Measurements from ENCODE around the gene PTPRT. TPM values are rescaled to one million over a fixed set of nuclear protein-coding genes. Genes with fewer than 3 reads are reported as not detected.
A peak's percentile ranks its signal among the peaks of the same experiment; 100 is the strongest.
"Not testable (repeated sequence)": the region's sequence is repeated elsewhere in the genome, so short reads cannot be mapped to it uniquely, and the experiment has no call there.

The PTPRT gene
- total RNA-seq, 1 experiment from 2014 or later = 44.5 TPM

DNA sequence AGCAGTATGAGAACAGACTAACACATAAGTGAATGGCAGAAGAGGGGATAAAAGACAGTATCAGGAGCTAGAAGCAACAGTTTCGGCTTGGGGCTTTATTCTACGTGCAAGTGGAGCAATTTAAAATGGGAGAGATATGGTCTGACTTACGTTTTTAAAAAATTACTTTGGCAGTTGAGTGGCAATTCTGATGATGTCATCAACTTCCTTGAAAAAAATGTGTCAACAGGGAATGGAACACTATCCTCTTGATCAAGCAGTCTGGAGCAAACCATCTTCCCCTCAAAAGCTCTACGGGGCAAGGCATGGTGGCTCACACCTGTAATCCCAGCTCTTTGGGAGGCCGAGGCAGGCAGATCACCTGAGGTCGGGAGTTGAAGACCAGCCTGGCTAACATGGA is 24.1 kb downstream of the PTPRT start:
- Histone ChIP-seq H3K4me3 (ENCODE audit: low read length) (no peak overlapping the region), H3K36me3 (ENCODE audit: insufficient read depth, low read length) (no peaks in the 10 kb centered on the region), H3K27me3 (ENCODE audit: low read length) (no peaks in the 10 kb centered on the region), H3K4me1 (ENCODE audit: low read length) (peaks cover 15% of the 10 kb centered on the region), H3K9ac (ENCODE audit: low read length) (no peak overlapping the region), H3K79me2 (ENCODE audit: low read length) (no peaks in the 10 kb centered on the region), H3K9me2 (replicated peaks; ENCODE audit: insufficient read depth, low read length) (no peaks in the 10 kb centered on the region), H4K20me1 (ENCODE audit: insufficient read depth, low read depth, low read length) (no peaks in the 10 kb centered on the region), H2AFZ (ENCODE audit: low read length) (no peak overlapping the region), H3K9me3 (ENCODE audit: low read length) (no peaks in the 10 kb centered on the region), H3K4me2 (ENCODE audit: low read depth, low read length, poor library complexity, severe bottlenecking) (no peak overlapping the region), H3K27ac (ENCODE audit: low read length) (no peak overlapping the region)
- no peak for DNase-seq

GRCh38 chr20:43164736-43165135 is 25.0 kb downstream of the PTPRT start:
- not testable (repeated sequence) for H3K9me3 ChIP-seq (ENCODE audit: low read length); H3K79me2 ChIP-seq (ENCODE audit: low read length); H3K4me2 ChIP-seq (ENCODE audit: low read depth, low read length, poor library complexity, severe bottlenecking); H4K20me1 ChIP-seq (ENCODE audit: insufficient read depth, low read depth, low read length); H3K9me2 ChIP-seq (replicated peaks; ENCODE audit: insufficient read depth, low read length); DNase-seq; H3K27me3 ChIP-seq (ENCODE audit: low read length); H3K9ac ChIP-seq (ENCODE audit: low read length); H3K4me3 ChIP-seq (ENCODE audit: low read length); H2AFZ ChIP-seq (ENCODE audit: low read length); H3K36me3 ChIP-seq (ENCODE audit: insufficient read depth, low read length); H3K27ac ChIP-seq (ENCODE audit: low read length)
- peaks cover 15% of the 10 kb centered on the region for H3K4me1 ChIP-seq (ENCODE audit: low read length)

- H3K4me3 ChIP-seq (ENCODE audit: low read length) = no peak overlapping the region
- H3K27me3 ChIP-seq (ENCODE audit: low read length) = no peaks in the 10 kb centered on the region
- no peaks in the 10 kb centered on the region for H3K9me3 ChIP-seq (ENCODE audit: low read length)
- H2AFZ ChIP-seq (ENCODE audit: low read length) = no peak overlapping the region
- no peaks in the 10 kb centered on the region for H4K20me1 ChIP-seq (ENCODE audit: insufficient read depth, low read depth, low read length)
- peaks cover 14% of the 10 kb centered on the region for H3K4me1 ChIP-seq (ENCODE audit: low read length)
- no peak overlapping the region for H3K4me2 ChIP-seq (ENCODE audit: low read depth, low read length, poor library complexity, severe bottlenecking)
- no peaks in the 10 kb centered on the region for H3K79me2 ChIP-seq (ENCODE audit: low read length)
- H3K36me3 ChIP-seq (ENCODE audit: insufficient read depth, low read length) = no peaks in the 10 kb centered on the region
- no peak overlapping the region for H3K9ac ChIP-seq (ENCODE audit: low read length)
- DNase-seq = no peak
- no peak overlapping the region for H3K27ac ChIP-seq (ENCODE audit: low read length)
- H3K9me2 ChIP-seq (replicated peaks; ENCODE audit: insufficient read depth, low read length) = no peaks in the 10 kb centered on the region
Measured at GRCh38 chr20:43161716-43162115, 28.0 kb downstream of the PTPRT start.

- Histone ChIP-seq H3K9me3 (ENCODE audit: low read length) (no peaks in the 10 kb centered on the region), H3K27me3 (ENCODE audit: low read length) (no peaks in the 10 kb centered on the region), H2AFZ (ENCODE audit: low read length) (no peak overlapping the region), H3K9me2 (replicated peaks; ENCODE audit: insufficient read depth, low read length) (no peaks in the 10 kb centered on the region), H3K4me1 (ENCODE audit: low read length) (peaks cover 14% of the 10 kb centered on the region), H3K36me3 (ENCODE audit: insufficient read depth, low read length) (no peaks in the 10 kb centered on the region), H3K27ac (ENCODE audit: low read length) (no peak overlapping the region), H3K4me2 (ENCODE audit: low read depth, low read length, poor library complexity, severe bottlenecking) (no peak overlapping the region), H4K20me1 (ENCODE audit: insufficient read depth, low read depth, low read length) (no peaks in the 10 kb centered on the region), H3K9ac (ENCODE audit: low read length) (no peak overlapping the region), H3K4me3 (ENCODE audit: low read length) (no peak overlapping the region), H3K79me2 (ENCODE audit: low read length) (no peaks in the 10 kb centered on the region)
- no peak for DNase-seq
Measured at GRCh38 chr20:43160941-43161340, 28.8 kb downstream of the PTPRT start.

- no peak overlapping the region for H3K9ac ChIP-seq (ENCODE audit: low read length)
- no peak overlapping the region for H3K4me2 ChIP-seq (ENCODE audit: low read depth, low read length, poor library complexity, severe bottlenecking)
- no peaks in the 10 kb centered on the region for H3K27me3 ChIP-seq (ENCODE audit: low read length)
- H3K9me2 ChIP-seq (replicated peaks; ENCODE audit: insufficient read depth, low read length) = no peaks in the 10 kb centered on the region
- DNase-seq = no peak
- H3K79me2 ChIP-seq (ENCODE audit: low read length) = no peaks in the 10 kb centered on the region
- H3K4me1 ChIP-seq (ENCODE audit: low read length) = peaks cover 19% of the 10 kb centered on the region
- no peaks in the 10 kb centered on the region for H4K20me1 ChIP-seq (ENCODE audit: insufficient read depth, low read depth, low read length)
- H2AFZ ChIP-seq (ENCODE audit: low read length) = no peak overlapping the region
- H3K27ac ChIP-seq (ENCODE audit: low read length) = no peak overlapping the region
- H3K9me3 ChIP-seq (ENCODE audit: low read length) = no peaks in the 10 kb centered on the region
- no peak overlapping the region for H3K4me3 ChIP-seq (ENCODE audit: low read length)
- no peaks in the 10 kb centered on the region for H3K36me3 ChIP-seq (ENCODE audit: insufficient read depth, low read length)
Measured at GRCh38 chr20:43159994-43160393, 29.7 kb downstream of the PTPRT start.

GRCh38 chr20:43155366-43156100 is 34.2 kb downstream of the PTPRT start:
- peaks cover 26% of the 10 kb centered on the region for H3K4me1 ChIP-seq (ENCODE audit: low read length)
- no peaks in the 10 kb centered on the region for H3K36me3 ChIP-seq (ENCODE audit: insufficient read depth, low read length)
- no peaks in the 10 kb centered on the region for H3K9me2 ChIP-seq (replicated peaks; ENCODE audit: insufficient read depth, low read length)
- no peak overlapping the region for H3K4me3 ChIP-seq (ENCODE audit: low read length)
- 0 out of 2 replicates have a peak overlapping the region, but pooled peaks have one; percentile 12 for H3K27ac ChIP-seq (ENCODE audit: low read length)
- H4K20me1 ChIP-seq (ENCODE audit: insufficient read depth, low read depth, low read length) = no peaks in the 10 kb centered on the region
- H3K9me3 ChIP-seq (ENCODE audit: low read length) = no peaks in the 10 kb centered on the region
- H3K79me2 ChIP-seq (ENCODE audit: low read length) = no peaks in the 10 kb centered on the region
- H3K27me3 ChIP-seq (ENCODE audit: low read length) = no peaks in the 10 kb centered on the region
- no peak overlapping the region for H3K9ac ChIP-seq (ENCODE audit: low read length)
- DNase-seq = no peak
- peak overlapping the region; percentile 48 for H3K4me2 ChIP-seq (ENCODE audit: low read depth, low read length, poor library complexity, severe bottlenecking)
- no peak overlapping the region for H2AFZ ChIP-seq (ENCODE audit: low read length)

DNA sequence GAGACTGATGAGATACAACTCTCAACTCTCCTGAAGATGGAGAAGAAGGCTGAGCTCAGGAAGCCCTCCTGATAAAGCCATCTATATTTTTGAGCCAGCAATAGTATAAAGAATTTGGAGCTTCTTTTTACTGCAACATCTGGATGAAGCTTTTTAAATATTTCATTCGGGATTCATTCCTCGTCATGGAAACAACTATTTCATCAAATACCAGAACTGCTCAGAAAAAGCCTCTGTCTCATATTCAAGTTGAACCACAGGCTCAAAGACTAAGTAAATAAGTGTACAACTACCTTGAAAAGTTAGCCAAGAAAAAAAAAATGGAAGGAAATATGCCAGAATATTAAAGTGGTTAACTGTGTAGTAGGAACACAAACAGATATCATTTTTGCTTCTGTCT is 37.8 kb downstream of the PTPRT start:
- Histone ChIP-seq H3K4me3 (ENCODE audit: low read length) (no peak overlapping the region), H3K9me3 (ENCODE audit: low read length) (no peaks in the 10 kb centered on the region), H3K36me3 (ENCODE audit: insufficient read depth, low read length) (no peaks in the 10 kb centered on the region), H3K4me2 (ENCODE audit: low read depth, low read length, poor library complexity, severe bottlenecking) (no peak overlapping the region), H3K4me1 (ENCODE audit: low read length) (peaks cover 30% of the 10 kb centered on the region), H4K20me1 (ENCODE audit: insufficient read depth, low read depth, low read length) (no peaks in the 10 kb centered on the region), H3K27me3 (ENCODE audit: low read length) (no peaks in the 10 kb centered on the region), H3K79me2 (ENCODE audit: low read length) (no peaks in the 10 kb centered on the region), H3K27ac (ENCODE audit: low read length) (no peak overlapping the region), H3K9me2 (replicated peaks; ENCODE audit: insufficient read depth, low read length) (no peaks in the 10 kb centered on the region), H3K9ac (ENCODE audit: low read length) (no peak overlapping the region), H2AFZ (ENCODE audit: low read length) (no peak overlapping the region)
- no peak for DNase-seq

DNA sequence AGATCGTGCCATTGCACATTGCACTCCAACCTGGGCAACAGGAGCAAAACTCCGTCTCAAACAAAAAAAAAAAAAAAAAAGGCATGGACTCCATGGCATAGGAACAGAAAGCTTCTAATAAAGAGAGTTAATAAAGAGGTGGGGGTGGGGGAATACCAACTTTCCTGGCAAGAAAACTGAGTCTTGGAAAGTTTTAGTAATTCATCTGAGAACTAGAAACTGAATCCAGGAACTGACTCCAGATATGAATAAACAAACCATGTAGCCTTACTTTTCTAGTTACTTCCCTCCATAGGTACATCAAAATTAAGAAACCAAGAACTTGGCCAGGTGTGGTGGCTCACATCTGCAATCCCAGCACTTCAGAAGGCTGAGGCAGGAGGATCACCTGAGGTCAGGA is 38.5 kb downstream of the PTPRT start:
- H3K79me2 ChIP-seq (ENCODE audit: low read length) = no peaks in the 10 kb centered on the region
- DNase-seq = no peak
- no peak overlapping the region for H2AFZ ChIP-seq (ENCODE audit: low read length)
- no peaks in the 10 kb centered on the region for H3K9me2 ChIP-seq (replicated peaks; ENCODE audit: insufficient read depth, low read length)
- H4K20me1 ChIP-seq (ENCODE audit: insufficient read depth, low read depth, low read length) = no peaks in the 10 kb centered on the region
- no peak overlapping the region for H3K27ac ChIP-seq (ENCODE audit: low read length)
- H3K36me3 ChIP-seq (ENCODE audit: insufficient read depth, low read length) = no peaks in the 10 kb centered on the region
- no peak overlapping the region for H3K4me2 ChIP-seq (ENCODE audit: low read depth, low read length, poor library complexity, severe bottlenecking)
- H3K27me3 ChIP-seq (ENCODE audit: low read length) = no peaks in the 10 kb centered on the region
- H3K4me3 ChIP-seq (ENCODE audit: low read length) = no peak overlapping the region
- H3K9me3 ChIP-seq (ENCODE audit: low read length) = no peaks in the 10 kb centered on the region
- no peak overlapping the region for H3K9ac ChIP-seq (ENCODE audit: low read length)
- peaks cover 34% of the 10 kb centered on the region for H3K4me1 ChIP-seq (ENCODE audit: low read length)
